Stomach (tissue), 9 donors: ENCODE data around the gene PRICKLE2. TPM values are rescaled to one million over a fixed set of nuclear protein-coding genes. Genes with fewer than 3 reads are reported as not detected.

Experiments used
- DNase-seq, 2 donors: peaks; one replicate each; pipeline versions ENCODE4 v3.0.0 to v3.0.0-alpha.2; 2013 to 2019
- H3K27ac ChIP-seq, 5 donors: fragments of 200-600 bp in 4 of 5; sonication (generic) in 4 of 5; one replicate each; pipeline ENCODE4 v1.5.1; 2013 to 2019; ENCODE audit warnings: mild to moderate bottlenecking in 1 of 5, moderate library complexity in 1 of 5
- H3K27me3 ChIP-seq, 3 donors: fragments of 200-600 bp; sonication (generic); one replicate each; pipeline ENCODE4 v1.5.1; 2017 to 2019; ENCODE audit warnings: mixed run types in 1 of 3
- H3K36me3 ChIP-seq, 4 donors: fragments of 200-600 bp; sonication (generic); 1 replicate in 3 of 4; 2 replicates in 1 of 4; pipeline ENCODE4 v1.5.1; 2016 to 2019
- H3K4me1 ChIP-seq, 4 donors: fragments of 200-600 bp; sonication (generic); one replicate each; pipeline ENCODE4 v1.5.1; 2016 to 2019
- H3K4me3 ChIP-seq, 4 donors: fragments of 200-600 bp; sonication (generic) in 3 of 4; one replicate each; pipeline ENCODE4 v1.5.1; 2016 to 2019; ENCODE audit warnings: mild to moderate bottlenecking in 1 of 4
- H3K9me3 ChIP-seq, 4 donors: fragments of 200-600 bp; sonication (generic); one replicate each; pipeline ENCODE4 v1.5.1; 2016 to 2019
- EP300 ChIP-seq: sonication (generic); formaldehyde crosslinking; IDR thresholded peaks from one replicate; pipeline ENCODE4 v1.6.1; 2017; ENCODE audit warnings: antibody characterized with exemption
- POLR2A ChIP-seq, 4 donors: fragments of 450-650 bp; IDR thresholded peaks; one replicate each; pipeline ENCODE4 v1.6.1; 2016; ENCODE audit warnings: antibody characterized with exemption in 4 of 4, control low read depth in 2 of 4, mild to moderate bottlenecking in 1 of 4, moderate library complexity in 1 of 4
- POLR2AphosphoS5 ChIP-seq, 3 donors: sonication (generic); formaldehyde crosslinking; IDR thresholded peaks; one replicate each; pipeline ENCODE4 v1.6.1; 2016; ENCODE audit warnings: antibody characterized with exemption in 3 of 3
- WGBS, 5 donors: extraction: QIAGEN DNeasy Blood & Tissue Kit in 3 of 5; methylation state at CpG; one replicate each; pipeline versions ENCODE4 v1.1.5 to v1.1.7; 2013 to 2018; 5-methylcytosine and 5-hydroxymethylcytosine counted together
- intact Hi-C: fragments of 100-400 bp; cut with DNase I; formaldehyde crosslinking; loops from one replicate; pipeline ENCODE4 v1.15.1; 2023; ENCODE audit warnings: low total_unique reads
- polyA plus RNA-seq, 3 donors: library from polyadenylated mRNA; stranded (reverse); fragments of 200-250 nt; gene quantifications; one replicate each; pipeline ENCODE4 v1.2.3, GENCODE V29; 2013
- total RNA-seq, 5 donors: library from RNA; depleted of rRNA; stranded (reverse); fragments of >200 nt; gene quantifications; one replicate each; pipeline versions ENCODE4 v1.1.0 to v1.2.3, GENCODE V29; 2014 to 2016
- TF ChIP-seq, protein P1 (sequence below), 7 experiments: fragments of 450-650 bp in 4 of 7; fragments of 200-600 bp in 3 of 7; sonication (generic) in 3 of 7; IDR thresholded peaks; one replicate each; pipeline ENCODE4 v1.5.1; 2016 to 2019; ENCODE audit warnings: antibody characterized with exemption in 7 of 7, control low read depth in 2 of 7, mild to moderate bottlenecking in 1 of 7
- donor health status: healthy with polysubstance abuse.
- donor health status: Bipolar disorder and iron deficiency.
- donor health status: healthy.

PRICKLE2 gene
- total and polyA plus RNA-seq, 8 donors: 3.7 to 59.1 (median 21.0) TPM

DNA sequence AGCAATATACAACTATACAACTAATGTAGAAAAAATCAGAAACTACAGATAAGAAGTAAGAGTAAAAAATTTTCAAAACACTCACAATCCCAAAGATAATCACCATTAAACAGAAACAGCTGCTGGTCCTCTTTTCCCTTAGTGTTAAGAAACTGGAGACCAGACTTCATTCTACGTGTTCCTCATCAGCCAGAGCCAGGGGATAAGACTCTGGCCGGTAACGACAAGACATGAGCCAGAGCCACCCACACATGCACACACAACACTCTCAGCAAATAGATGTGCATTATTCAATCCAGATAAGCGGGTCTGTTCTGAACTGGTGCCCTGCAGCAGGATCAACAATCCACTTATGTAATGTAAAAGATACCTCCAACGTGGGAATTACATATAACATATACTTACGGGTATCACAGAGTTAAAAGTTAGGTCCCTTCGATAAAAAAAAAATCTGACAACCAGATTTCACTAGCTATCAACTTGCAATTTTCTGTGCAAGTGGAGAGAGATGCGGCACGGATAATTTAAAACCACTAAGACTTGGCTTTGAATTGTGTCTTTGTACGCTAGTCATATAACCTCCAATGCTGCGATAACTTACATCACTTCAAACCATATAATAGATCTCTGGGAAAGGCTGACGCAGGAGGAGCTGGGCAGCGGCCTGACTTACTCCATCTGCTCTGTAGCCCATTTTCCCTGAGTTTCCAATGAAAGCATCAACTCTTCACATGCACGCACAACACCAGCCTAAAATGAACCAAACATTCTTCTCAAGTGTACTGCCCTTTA, 17.8 kb downstream of the PRICKLE2 start:
- peak in 1 of 2 donors; percentile 79 for DNase-seq
- H3K36me3 ChIP-seq: no peaks in the 10 kb centered on the region
- peak overlapping the region in 4 of 5 donors; percentile 21 to 89 (median 48) for H3K27ac ChIP-seq
- no peak overlapping the region for H3K4me3 ChIP-seq
- H3K9me3 ChIP-seq: no peaks in the 10 kb centered on the region
- intact Hi-C loops: no loop called here
- WGBS, 5 donors: 54 to 71% (median 69%) methylated on average over 14 of the region's 14 CpGs
- TF ChIP-seq POLR2A (IDR thresholded peaks at IDR 0.05) (no peak), POLR2AphosphoS5 (IDR thresholded peaks at IDR 0.05) (no peak), EP300 (no peak)
- TF ChIP-seq, protein P1, sequence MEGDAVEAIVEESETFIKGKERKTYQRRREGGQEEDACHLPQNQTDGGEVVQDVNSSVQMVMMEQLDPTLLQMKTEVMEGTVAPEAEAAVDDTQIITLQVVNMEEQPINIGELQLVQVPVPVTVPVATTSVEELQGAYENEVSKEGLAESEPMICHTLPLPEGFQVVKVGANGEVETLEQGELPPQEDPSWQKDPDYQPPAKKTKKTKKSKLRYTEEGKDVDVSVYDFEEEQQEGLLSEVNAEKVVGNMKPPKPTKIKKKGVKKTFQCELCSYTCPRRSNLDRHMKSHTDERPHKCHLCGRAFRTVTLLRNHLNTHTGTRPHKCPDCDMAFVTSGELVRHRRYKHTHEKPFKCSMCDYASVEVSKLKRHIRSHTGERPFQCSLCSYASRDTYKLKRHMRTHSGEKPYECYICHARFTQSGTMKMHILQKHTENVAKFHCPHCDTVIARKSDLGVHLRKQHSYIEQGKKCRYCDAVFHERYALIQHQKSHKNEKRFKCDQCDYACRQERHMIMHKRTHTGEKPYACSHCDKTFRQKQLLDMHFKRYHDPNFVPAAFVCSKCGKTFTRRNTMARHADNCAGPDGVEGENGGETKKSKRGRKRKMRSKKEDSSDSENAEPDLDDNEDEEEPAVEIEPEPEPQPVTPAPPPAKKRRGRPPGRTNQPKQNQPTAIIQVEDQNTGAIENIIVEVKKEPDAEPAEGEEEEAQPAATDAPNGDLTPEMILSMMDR (IDR thresholded peaks at IDR 0.05): no peak
- no peaks in the 10 kb centered on the region for H3K27me3 ChIP-seq
- H3K4me1 ChIP-seq: peaks cover 15 to 66% (median 40%) of the 10 kb centered on the region in 4 donors

DNA sequence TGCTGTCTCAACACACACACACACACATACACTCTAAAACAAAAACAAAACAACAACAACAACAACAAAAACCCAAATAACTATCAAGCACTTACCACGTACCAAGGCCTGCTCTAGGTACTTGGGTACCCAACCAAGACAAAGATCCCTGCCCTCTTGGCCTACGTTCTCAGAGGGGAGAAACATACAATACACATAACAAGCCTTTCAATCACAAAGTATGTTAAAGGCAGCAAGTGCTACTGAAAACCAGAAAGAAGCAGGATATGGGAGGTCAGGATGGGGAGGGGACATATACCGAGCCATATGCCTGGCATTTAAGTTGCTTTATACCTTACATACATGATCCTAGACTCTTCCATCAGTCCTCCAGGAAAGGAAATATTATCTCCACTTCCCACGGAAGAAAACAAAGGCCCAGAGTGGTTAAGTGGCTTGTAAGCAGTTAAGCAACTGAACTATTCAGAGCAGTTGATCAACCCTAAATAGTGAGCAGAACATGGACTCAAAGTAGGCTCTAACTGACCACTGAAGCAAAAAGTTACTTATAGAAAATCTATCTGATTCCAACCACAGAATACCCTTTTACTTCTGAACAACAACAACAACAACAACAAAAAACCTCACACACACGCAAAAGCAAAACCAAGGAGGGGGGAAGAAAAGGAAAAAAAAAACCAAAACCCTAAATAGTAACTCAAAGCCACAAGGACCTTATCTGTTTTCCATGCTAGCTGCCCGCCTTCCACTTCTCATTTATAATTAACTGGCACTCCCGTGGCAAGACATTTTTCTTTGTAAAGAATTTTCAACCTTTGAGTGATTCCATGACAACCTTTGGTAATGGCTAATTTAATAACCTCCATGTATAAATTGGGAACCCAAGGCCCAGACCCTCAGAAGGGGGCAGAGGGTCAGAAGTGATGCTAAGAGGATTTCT, 21.0 kb downstream of the PRICKLE2 start:
- intact Hi-C loops: no loop called here
- TF ChIP-seq, protein P1 (IDR thresholded peaks at IDR 0.05): no peak
- TF ChIP-seq POLR2A (IDR thresholded peaks at IDR 0.05) (no peak), POLR2AphosphoS5 (IDR thresholded peaks at IDR 0.05) (no peak), EP300 (no peak)
- H3K27ac ChIP-seq: peak overlapping the region in 2 of 5 donors; percentile 33 to 89
- no peak for DNase-seq
- 57 to 68% (median 62%) methylated on average over 7 of the region's 7 CpGs for WGBS, 5 donors
- H3K27me3 ChIP-seq: no peaks in the 10 kb centered on the region
- H3K36me3 ChIP-seq: no peaks in the 10 kb centered on the region
- H3K4me1 ChIP-seq: peaks cover under 1 to 36% (median 26%) of the 10 kb centered on the region in 4 donors
- no peaks in the 10 kb centered on the region for H3K9me3 ChIP-seq
- no peak overlapping the region for H3K4me3 ChIP-seq

DNA sequence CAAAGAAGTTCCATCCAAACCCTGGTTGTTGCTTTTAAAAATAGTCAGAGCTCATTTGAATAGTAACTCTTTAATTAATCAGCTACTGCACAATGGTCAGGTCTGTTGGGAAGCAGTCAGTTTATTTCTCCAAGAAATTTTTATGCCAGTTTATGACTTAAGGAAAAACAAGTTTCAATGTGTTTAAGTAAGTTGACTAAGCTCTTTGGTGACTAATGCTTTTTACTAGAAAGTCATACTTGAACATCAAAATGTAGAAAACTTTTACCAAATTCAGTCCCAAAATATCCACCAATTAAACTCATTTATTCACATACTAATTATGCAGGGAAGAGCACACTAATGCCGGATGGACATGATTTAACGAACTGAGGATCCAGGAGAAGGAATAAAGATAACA, 22.1 kb downstream of the PRICKLE2 start:
- H3K27me3 ChIP-seq: no peaks in the 10 kb centered on the region
- H3K36me3 ChIP-seq: peaks cover 0 to 7% (median 0%) of the 10 kb centered on the region in 4 donors
- peaks cover 0 to 36% (median 25%) of the 10 kb centered on the region in 4 donors for H3K4me1 ChIP-seq
- no peak overlapping the region for H3K4me3 ChIP-seq
- H3K27ac ChIP-seq: peak overlapping the region in 1 of 5 donors; percentile 89
- TF ChIP-seq POLR2AphosphoS5 (IDR thresholded peaks at IDR 0.05): no peak
- TF ChIP-seq, protein P1 (IDR thresholded peaks at IDR 0.05): no peak
- TF ChIP-seq EP300: no peak
- TF ChIP-seq POLR2A (IDR thresholded peaks at IDR 0.05): no peak
- no peak for DNase-seq
- no peaks in the 10 kb centered on the region for H3K9me3 ChIP-seq
- intact Hi-C loops: no loop called here
- WGBS, 5 donors: 87 to 95% (median 92%) methylated on average over 2 of the region's 2 CpGs

DNA sequence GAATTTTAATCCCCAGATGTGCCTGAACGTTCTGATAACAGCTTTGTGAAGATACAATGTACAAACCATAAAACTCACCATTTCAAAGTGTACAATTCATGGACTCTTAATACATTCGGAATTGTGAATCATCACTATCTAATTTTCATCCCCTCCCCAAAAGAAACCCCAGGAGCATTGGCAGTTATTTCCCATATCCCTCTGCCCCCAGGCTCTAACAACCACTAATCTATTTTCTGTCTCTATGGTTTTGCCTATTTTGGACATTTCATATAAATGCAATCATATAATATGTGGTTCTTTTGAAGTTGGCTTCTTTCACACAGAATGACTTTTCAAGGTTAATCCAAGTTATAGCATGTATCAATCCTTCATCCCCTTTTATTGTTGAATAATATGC, 25.3 kb downstream of the PRICKLE2 start:
- 60 to 72% (median 70%) methylated on average over 2 of the region's 2 CpGs for WGBS, 5 donors
- H3K4me1 ChIP-seq: peaks cover 0 to 10% (median 4%) of the 10 kb centered on the region in 4 donors
- H3K9me3 ChIP-seq: no peaks in the 10 kb centered on the region
- TF ChIP-seq POLR2A (IDR thresholded peaks at IDR 0.05) (no peak), EP300 (no peak), POLR2AphosphoS5 (IDR thresholded peaks at IDR 0.05) (no peak)
- TF ChIP-seq, protein P1 (IDR thresholded peaks at IDR 0.05): no peak
- H3K27me3 ChIP-seq: no peaks in the 10 kb centered on the region
- DNase-seq: no peak
- peaks cover 0 to 18% (median 12%) of the 10 kb centered on the region in 4 donors for H3K36me3 ChIP-seq
- H3K27ac ChIP-seq: no peak overlapping the region
- no peak overlapping the region for H3K4me3 ChIP-seq
- intact Hi-C loops: no loop called here
